ENCODE measurements around the gene RELL2.
A peak's percentile ranks its signal among the peaks of the same experiment; 100 is the strongest.

RELL2 gene

DNA sequence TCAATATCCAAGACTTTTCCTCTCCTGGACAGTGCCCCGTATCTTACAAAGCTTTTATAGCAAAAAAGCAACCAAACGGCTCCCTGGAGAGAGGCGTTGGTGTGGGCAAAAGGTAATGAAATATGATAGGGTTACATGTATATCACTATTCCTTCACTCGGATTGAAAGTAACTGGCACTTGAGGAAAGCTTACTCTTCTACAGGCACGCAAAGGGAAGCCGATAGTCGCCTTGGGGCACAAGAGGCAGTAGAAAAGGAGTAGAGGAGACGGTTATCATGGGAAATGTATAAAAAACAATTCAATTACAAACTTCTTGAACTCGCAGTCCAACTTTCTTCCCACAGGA lies 19.1 kb upstream of the RELL2 start:
- TF ChIP-seq, protein P1, sequence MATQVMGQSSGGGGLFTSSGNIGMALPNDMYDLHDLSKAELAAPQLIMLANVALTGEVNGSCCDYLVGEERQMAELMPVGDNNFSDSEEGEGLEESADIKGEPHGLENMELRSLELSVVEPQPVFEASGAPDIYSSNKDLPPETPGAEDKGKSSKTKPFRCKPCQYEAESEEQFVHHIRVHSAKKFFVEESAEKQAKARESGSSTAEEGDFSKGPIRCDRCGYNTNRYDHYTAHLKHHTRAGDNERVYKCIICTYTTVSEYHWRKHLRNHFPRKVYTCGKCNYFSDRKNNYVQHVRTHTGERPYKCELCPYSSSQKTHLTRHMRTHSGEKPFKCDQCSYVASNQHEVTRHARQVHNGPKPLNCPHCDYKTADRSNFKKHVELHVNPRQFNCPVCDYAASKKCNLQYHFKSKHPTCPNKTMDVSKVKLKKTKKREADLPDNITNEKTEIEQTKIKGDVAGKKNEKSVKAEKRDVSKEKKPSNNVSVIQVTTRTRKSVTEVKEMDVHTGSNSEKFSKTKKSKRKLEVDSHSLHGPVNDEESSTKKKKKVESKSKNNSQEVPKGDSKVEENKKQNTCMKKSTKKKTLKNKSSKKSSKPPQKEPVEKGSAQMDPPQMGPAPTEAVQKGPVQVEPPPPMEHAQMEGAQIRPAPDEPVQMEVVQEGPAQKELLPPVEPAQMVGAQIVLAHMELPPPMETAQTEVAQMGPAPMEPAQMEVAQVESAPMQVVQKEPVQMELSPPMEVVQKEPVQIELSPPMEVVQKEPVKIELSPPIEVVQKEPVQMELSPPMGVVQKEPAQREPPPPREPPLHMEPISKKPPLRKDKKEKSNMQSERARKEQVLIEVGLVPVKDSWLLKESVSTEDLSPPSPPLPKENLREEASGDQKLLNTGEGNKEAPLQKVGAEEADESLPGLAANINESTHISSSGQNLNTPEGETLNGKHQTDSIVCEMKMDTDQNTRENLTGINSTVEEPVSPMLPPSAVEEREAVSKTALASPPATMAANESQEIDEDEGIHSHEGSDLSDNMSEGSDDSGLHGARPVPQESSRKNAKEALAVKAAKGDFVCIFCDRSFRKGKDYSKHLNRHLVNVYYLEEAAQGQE (IDR thresholded peaks at IDR 0.05; ENCODE audit: low read depth) = no peak
- TF ChIP-seq NFIC (IDR thresholded peaks at IDR 0.05) = no peak
- TF ChIP-seq CEBPB (IDR thresholded peaks at IDR 0.05) = no peak
- TF ChIP-seq ZBTB7A (IDR thresholded peaks at IDR 0.05; ENCODE audit: low read depth) = no peak
- TF ChIP-seq, protein P2, sequence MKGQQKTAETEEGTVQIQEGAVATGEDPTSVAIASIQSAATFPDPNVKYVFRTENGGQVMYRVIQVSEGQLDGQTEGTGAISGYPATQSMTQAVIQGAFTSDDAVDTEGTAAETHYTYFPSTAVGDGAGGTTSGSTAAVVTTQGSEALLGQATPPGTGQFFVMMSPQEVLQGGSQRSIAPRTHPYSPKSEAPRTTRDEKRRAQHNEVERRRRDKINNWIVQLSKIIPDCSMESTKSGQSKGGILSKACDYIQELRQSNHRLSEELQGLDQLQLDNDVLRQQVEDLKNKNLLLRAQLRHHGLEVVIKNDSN (IDR thresholded peaks at IDR 0.05) = no peak
- TF ChIP-seq CREB1 (IDR thresholded peaks at IDR 0.05; ENCODE audit: low read depth) = no peak
- TF ChIP-seq FOXM1 (IDR thresholded peaks at IDR 0.05; ENCODE audit: borderline replicate concordance, low read depth) = no peak
- TF ChIP-seq EP300 (IDR thresholded peaks at IDR 0.05; ENCODE audit: borderline replicate concordance) = no peak
- TF ChIP-seq RAD21 (IDR thresholded peaks at IDR 0.05; ENCODE audit: low read depth) = no peak
- TF ChIP-seq EGR1 (IDR thresholded peaks at IDR 0.05) = no peak
- TF ChIP-seq, protein P3, sequence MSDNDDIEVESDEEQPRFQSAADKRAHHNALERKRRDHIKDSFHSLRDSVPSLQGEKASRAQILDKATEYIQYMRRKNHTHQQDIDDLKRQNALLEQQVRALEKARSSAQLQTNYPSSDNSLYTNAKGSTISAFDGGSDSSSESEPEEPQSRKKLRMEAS (IDR thresholded peaks at IDR 0.05) = no peak
- TF ChIP-seq TEAD4 (IDR thresholded peaks at IDR 0.05) = no peak

DNA sequence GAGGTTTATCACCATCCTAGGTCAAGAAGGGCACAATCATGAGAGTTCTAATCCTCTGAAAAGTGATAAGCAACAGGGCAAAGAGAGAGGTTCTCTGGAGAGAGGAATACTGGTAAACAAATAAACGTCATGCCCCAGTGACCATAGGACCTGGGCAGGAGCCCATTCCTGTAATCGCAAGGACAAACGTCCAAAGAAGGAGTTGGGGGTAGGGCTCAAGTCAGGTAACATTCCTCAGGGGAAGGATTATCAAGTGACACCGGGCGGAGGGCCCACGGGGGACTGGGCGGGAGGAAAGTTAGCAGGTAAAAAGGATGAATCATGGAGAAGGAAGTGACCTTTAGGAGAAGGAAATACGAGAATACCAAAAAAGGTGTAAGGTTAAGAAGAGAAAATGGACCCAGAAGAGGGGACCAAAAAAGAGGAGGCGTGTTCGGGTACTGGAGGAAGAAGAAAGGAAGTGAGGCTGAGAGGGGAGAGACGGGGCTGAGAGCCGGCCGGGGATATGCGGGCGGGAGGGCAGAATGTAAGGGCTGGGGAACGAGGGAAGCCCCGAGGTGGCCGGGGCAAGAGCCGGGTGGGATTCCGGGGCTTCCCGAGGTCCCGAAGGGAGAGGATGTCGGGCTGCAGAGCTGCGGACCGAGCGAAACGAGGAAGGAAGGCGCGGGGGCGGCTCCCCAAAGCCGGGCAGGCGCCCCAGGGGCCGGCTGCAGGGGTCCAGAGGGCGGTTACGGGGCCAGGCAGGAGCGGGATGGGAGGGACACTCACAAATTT lies 18.6 kb upstream of the RELL2 start:
- TF ChIP-seq TEAD4 (IDR thresholded peaks at IDR 0.05) (peak; percentile 82), NFIC (IDR thresholded peaks at IDR 0.05) (peak; percentile 25; the same call in 1 of the 2 replicates), FOXM1 (IDR thresholded peaks at IDR 0.05; ENCODE audit: borderline replicate concordance, low read depth) (no peak), TCF12 (IDR thresholded peaks at IDR 0.05; ENCODE audit: low read depth) (0 out of 2 replicates have a peak, but pooled peaks have one; percentile 14), ZBTB7A (IDR thresholded peaks at IDR 0.05; ENCODE audit: low read depth) (no peak), EP300 (IDR thresholded peaks at IDR 0.05; ENCODE audit: borderline replicate concordance) (peak; percentile 35; the same call in 1 of the 2 replicates), YY1 (IDR thresholded peaks at IDR 0.05; ENCODE audit: low read depth) (no peak)
- TF ChIP-seq, protein P2 (IDR thresholded peaks at IDR 0.05) = 0 out of 2 replicates have a peak, but pooled peaks have one; percentile 16

DNA sequence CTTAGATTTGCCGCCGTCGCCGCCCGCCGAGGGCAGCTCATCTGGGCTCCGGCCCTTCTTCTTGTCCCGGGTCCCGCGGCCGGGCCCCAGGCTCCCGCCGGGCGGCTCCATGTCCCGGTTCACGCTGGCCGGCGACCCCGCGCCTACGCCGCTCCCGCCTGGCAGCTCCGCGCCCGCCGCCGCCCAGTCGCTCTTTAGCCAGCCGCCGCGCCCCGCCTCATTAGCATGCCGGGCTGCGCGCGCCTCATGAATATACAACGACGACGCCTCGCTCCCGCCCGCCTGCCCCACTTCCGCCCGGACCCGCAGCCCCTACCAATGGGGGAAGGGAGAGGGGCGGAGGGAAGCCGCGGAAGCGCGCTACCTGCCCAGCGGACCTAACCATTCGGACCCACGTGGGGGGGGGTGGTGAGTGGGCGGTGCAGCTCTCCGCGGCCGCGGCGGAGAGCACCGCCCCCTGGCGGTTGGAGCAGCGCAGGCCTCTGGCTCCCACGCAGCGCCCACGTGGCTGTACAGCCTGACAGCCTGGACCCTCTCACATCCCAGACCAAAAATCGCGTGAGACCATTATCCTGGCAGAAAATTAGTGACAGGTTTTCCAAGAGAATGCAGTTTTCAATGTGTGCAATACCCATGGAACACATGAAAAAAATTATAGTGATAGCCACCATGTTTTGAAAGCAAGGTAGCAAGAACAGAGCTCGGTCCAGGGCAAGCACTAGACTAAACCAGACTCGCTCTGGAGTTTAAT lies 17.8 kb upstream of the RELL2 start, which contains the start of gene DIAPH1:
DIAPH1 (minus strand) TSS at position 197 of the 751 bp plus-strand sequence; CDS start at position 111, 86 bp downstream.
- peak; percentile 62; the same call in 1 of the 2 replicates for TF ChIP-seq RAD21 (IDR thresholded peaks at IDR 0.05; ENCODE audit: low read depth)
- peak; percentile 50; the same call in 1 of the 2 replicates for TF ChIP-seq FOXM1 (IDR thresholded peaks at IDR 0.05; ENCODE audit: borderline replicate concordance, low read depth)
- peak; percentile 65; the same call in 1 of the 2 replicates for TF ChIP-seq TAF1 (IDR thresholded peaks at IDR 0.05; ENCODE audit: low read depth)
- no peak for TF ChIP-seq CREB1 (IDR thresholded peaks at IDR 0.05; ENCODE audit: low read depth)
- peak; percentile 72; the same call in 1 of the 2 replicates for TF ChIP-seq ZBTB7A (IDR thresholded peaks at IDR 0.05; ENCODE audit: low read depth)
- no peak for TF ChIP-seq NFIC (IDR thresholded peaks at IDR 0.05)
- TF ChIP-seq EGR1 (IDR thresholded peaks at IDR 0.05) = peak; percentile 99
- peak; percentile 46; the same call in 1 of the 2 replicates for TF ChIP-seq YY1 (IDR thresholded peaks at IDR 0.05; ENCODE audit: low read depth)
- no peak for TF ChIP-seq CEBPB (IDR thresholded peaks at IDR 0.05)
- TF ChIP-seq, protein P1 (IDR thresholded peaks at IDR 0.05; ENCODE audit: low read depth) = no peak; the same call in 1 of the 2 replicates
- TF ChIP-seq TEAD4 (IDR thresholded peaks at IDR 0.05) = peak; percentile 55
- TF ChIP-seq EP300 (IDR thresholded peaks at IDR 0.05; ENCODE audit: borderline replicate concordance) = peak; percentile 39; the same call in 1 of the 2 replicates
- TF ChIP-seq, protein P3 (IDR thresholded peaks at IDR 0.05) = peak; percentile 97
- TF ChIP-seq TCF12 (IDR thresholded peaks at IDR 0.05; ENCODE audit: low read depth) = peak; percentile 68; the same call in 1 of the 2 replicates
- TF ChIP-seq, protein P2 (IDR thresholded peaks at IDR 0.05) = peak; percentile 84

DNA sequence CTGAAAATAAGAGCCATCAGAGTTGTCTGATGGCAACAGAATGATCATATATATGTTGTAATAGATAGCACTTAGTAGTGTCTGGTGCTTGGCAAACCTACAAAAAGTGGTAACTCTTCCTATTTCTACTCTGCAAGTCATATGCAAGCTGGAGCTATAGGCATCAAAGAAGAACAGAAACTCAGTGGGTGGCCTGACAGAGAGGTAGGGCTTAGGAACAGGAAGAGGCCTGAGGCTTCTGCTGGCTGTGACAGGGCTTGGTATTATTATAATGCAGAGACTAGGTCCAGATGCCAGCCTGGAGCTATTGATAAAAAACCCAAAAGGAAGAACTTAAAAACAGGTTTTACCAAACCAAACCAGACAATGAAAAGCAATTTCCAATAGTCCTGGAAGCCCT lies 13.6 kb upstream of the RELL2 start:
- TF ChIP-seq, protein P2 (IDR thresholded peaks at IDR 0.05) = no peak
- TF ChIP-seq EP300 (IDR thresholded peaks at IDR 0.05; ENCODE audit: borderline replicate concordance) (no peak), NFIC (IDR thresholded peaks at IDR 0.05) (no peak), ZBTB7A (IDR thresholded peaks at IDR 0.05; ENCODE audit: low read depth) (no peak), YY1 (IDR thresholded peaks at IDR 0.05; ENCODE audit: low read depth) (no peak), CEBPB (IDR thresholded peaks at IDR 0.05) (no peak), EGR1 (IDR thresholded peaks at IDR 0.05) (no peak), FOXM1 (IDR thresholded peaks at IDR 0.05; ENCODE audit: borderline replicate concordance, low read depth) (no peak), TEAD4 (IDR thresholded peaks at IDR 0.05) (no peak), RAD21 (IDR thresholded peaks at IDR 0.05; ENCODE audit: low read depth) (no peak), CREB1 (IDR thresholded peaks at IDR 0.05; ENCODE audit: low read depth) (no peak), TAF1 (IDR thresholded peaks at IDR 0.05; ENCODE audit: low read depth) (no peak)
- TF ChIP-seq, protein P1 (IDR thresholded peaks at IDR 0.05; ENCODE audit: low read depth) = no peak
- TF ChIP-seq, protein P3 (IDR thresholded peaks at IDR 0.05) = no peak
